UCSD-AML1 (cell line): Measurements from ENCODE around the gene MRPL49.

Experiments
- DNase-seq: peaks from one replicate; lab custom pipeline; 2025; ENCODE audit not compliant: unreplicated experiment; lab: John Stamatoyannopoulos, UW

Gene MRPL49

DNA sequence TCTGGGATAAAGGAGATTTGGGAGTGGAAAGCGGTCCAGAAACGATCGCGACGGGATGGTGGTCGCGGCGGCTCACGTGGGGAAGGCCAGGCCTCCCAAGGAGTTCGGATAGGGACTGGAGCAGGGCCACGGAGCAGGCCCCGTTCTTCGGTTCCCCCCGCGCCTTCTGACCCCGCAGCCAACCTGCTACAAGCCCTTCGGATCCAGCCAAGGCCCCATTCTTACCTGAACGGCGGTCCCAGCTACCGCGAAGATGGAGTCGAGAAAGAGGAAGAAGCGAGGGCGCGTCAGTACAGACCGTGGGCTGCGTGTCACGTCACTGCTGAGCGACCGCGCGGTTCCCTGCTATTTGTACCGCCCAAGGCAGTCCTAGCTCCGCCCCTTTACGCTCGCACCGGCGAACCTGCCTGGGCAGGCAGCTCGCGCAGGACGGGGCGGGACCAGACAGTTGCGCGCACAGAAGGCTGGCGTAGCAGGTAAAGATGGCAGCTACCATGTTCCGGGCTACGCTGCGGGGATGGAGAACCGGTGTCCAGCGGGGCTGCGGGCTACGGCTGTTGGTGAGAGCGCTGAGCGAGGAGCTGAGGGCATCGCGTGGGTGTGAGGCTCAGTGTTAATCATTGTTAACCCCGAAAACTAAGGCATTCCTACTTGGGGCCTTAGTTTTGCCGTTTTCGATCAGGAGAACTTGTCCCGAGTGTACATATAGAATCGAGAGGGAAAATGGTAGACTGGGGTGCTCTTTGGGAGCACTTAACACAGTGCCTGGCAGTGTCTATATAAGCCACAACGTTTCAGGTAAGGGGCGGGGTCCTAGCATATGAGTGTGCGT lies at the start of gene MRPL49, which contains the start of gene FAU:
Gene MRPL49, plus strand, starts transcription at position 457 of the 832 bp plus-strand sequence. Its CDS starts 26 bp downstream, at position 483.
Gene FAU, minus strand, starts transcription at position 270 of the 832 bp plus-strand sequence. CDS start 321 bp downstream, outside the sequence.
- DNase-seq: peak; percentile 98

- no peak for DNase-seq
Observed at GRCh38 chr11:65072631-65072966, 49.5 kb upstream of the MRPL49 start.

DNA sequence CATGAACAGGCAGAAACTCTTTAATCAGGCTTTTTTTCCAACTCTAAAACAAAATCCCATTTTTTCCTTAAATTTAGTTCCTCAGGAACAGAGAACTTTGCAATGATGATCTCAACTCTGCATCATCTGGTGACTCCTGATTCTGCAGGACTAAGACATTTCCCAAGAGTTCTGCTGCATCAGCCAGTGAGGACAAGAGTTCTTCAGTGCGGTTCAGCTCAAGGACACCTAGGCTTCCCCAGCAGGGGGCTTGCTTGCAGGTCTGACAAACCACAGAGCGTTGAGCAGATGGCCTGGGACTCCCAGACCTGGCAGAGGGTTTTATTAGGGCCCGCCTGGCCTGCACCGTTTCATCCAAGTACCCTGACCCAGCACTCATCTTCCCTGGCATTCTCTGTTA lies 44.7 kb upstream of the MRPL49 start:
- DNase-seq: no peak

DNA sequence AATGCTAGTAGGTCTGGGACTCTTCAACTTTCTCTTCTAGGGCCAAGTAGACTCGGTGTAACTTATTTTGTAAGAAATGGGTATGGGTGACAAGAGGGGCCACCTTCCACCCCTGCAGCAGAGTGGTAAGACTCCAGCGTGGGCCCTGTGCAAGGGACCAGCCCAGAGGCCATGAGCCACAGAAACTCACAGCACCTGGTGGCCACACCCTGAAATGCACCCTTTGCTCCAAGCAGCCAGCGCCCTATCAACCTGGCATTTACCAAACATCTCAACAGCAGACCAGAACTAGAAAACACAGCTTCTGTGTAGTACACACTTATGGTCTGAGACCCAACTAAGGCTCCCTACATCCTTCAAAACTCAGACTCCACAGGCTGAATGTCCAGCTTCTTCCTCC lies 44.0 kb upstream of the MRPL49 start:
- DNase-seq: peak; percentile 68

DNA sequence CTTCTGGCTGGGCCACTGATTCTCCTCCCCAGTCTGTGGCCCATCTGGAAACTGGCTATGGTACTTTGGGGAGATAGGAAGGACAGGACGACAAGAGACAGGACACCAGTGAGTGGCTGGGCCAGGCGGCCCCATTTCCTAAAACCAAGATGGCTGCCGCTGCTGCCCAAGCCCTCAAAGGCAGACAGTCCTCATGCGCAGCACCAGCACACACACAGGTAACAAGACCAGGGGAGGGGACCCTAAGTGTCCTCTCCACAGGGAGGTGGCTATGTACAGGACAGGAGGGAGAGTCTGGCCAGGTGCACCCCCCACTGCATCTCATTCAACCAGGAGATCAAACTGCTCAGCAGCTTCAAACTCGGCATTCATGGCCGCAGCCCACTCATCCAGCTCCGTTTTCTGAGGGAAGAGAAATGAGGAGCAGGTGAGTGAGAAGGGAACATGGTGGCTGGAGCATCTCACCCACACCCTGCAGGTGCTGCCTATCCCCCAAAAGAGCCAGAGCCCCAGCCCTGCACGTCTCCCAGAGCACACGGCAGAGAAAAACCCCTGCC lies 43.3 kb upstream of the MRPL49 start:
- no peak for DNase-seq

GRCh38 chr11:65083134-65083833 lies 38.8 kb upstream of the MRPL49 start:
- DNase-seq: no peak

DNA sequence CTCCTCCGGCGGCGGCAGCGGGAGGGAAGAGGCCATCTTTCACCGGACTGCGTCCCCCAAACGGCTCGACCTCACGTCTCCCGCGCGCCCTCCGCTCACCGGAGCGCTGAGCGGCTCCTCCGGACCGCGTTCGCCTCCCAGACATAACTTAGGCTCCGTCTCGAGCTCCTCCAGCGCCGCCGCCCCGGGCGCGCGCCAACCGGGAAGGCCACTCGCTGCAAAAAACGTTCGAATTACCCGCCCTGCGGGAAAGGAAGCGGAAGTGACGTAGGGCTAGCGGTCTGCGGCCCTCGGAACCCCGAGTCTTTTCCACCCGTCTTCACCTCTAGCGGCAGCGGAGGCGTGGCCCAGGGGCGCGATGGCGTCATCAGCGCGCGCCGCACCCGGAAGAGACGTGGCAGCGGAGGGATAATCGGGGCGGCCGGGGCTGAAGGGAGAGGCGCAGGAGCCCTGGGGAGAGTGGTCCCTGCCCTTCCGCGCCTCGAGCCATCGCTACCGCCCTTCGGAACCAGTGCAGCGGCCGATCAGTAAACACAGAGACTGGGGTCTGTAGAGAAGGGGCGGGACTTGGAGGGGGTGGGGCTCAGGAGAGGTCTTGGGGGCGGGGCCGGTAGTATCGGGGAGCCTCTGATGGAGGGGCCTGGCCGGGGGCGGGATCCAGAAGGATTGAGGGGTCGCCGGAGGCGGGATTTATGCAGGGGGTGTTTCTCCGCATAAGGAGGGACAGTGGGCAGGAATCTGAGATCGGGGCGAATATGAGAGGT lies 38.1 kb upstream of the MRPL49 start, which contains the start of the genes CDCA5 and ZFPL1:
Gene CDCA5, minus strand, starts transcription at position 207 of the 764 bp plus-strand sequence. Its CDS starts 62 bp downstream, at position 145.
Gene ZFPL1, plus strand, starts transcription at position 389 of the 764 bp plus-strand sequence. CDS start 477 bp downstream, outside the sequence.
- DNase-seq: peak; percentile 95

GRCh38 chr11:65084598-65085375 lies 37.3 kb upstream of the MRPL49 start:
- DNase-seq: no peak

- DNase-seq: no peak
Observed at GRCh38 chr11:65085446-65085845, 36.7 kb upstream of the MRPL49 start.

GRCh38 chr11:65086809-65087208 lies 35.3 kb upstream of the MRPL49 start:
- DNase-seq: no peak

DNA sequence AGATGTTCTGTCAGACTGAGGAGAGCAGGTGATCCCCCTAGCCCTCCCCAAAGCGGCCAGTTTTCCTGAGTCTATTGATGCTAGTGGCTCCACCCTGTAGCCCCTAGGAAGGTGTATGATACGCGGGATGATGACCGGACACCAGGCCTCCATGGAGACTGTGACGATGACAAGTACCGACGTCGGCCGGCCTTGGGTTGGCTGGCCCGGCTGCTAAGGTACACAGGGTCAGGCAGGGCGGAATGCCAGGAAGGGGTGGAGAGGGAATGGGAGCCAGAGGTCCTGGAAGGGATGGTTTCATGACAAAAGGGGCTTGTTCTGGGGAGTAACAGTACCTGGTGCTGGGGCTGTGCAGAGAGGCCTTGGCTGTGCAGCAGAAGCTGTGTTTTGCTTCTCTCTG lies 34.9 kb upstream of the MRPL49 start:
- DNase-seq: no peak

DNA sequence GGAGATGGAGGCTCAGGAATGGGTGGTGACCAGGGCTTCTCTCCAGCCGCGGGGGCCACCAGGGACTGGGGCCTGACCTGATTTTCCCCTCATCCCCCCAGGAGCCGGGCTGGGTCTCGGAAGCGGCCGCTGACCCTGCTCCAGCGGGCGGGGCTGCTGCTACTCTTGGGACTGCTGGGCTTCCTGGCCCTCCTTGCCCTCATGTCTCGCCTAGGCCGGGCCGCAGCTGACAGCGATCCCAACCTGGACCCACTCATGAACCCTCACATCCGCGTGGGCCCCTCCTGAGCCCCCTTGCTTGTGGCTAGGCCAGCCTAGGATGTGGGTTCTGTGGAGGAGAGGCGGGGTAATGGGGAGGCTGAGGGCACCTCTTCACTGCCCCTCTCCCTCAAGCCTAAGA lies 34.3 kb upstream of the MRPL49 start:
- no peak for DNase-seq

- no peak for DNase-seq
Observed at GRCh38 chr11:65089621-65090020, 32.5 kb upstream of the MRPL49 start.

DNA sequence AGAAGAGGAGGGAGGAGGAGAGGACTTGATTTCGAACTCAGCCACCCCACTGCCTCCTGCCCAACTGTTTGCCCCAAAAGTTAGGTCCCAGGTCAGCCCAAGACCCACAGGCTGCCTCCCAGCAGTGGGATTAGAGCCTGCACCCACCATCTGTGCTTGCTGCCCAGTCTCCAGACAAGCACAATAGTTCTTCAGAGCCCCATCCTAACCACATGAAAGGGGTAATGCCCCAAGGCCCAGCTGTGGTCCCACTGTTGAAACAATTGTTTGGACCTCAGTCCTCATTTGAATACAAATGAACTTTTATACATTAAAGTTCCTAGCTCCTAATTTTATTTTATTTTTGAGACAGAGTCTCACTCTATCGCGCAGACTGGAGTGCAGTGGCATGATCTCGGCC lies 31.5 kb upstream of the MRPL49 start:
- DNase-seq: no peak

DNA sequence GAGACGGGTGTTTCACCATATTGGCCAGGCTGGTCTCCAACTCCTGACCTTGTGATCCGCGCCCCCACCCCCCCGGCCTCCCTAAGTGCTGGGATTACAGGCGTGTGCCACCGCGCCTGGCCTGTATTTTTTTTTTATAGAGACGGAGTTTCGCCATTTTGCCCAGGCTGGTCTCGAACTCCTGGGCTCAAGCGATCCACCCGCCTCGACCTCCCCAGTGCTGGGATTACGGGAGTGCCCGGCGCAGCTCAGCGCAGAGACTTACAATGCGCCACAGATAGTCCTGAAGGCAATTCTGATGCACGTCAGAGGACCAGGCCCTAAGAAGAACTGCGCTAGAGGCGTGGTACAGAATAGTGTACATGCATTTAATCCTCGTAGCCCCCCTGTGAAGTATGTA lies 26.7 kb upstream of the MRPL49 start:
- no peak for DNase-seq

- DNase-seq: peak; percentile 84
Observed at GRCh38 chr11:65095974-65096806, 25.9 kb upstream of the MRPL49 start, which contains the start of gene VPS51. Gene VPS51 (plus strand): TSS chr11:65096214. CDS start chr11:65096251, 37 bp downstream.

DNA sequence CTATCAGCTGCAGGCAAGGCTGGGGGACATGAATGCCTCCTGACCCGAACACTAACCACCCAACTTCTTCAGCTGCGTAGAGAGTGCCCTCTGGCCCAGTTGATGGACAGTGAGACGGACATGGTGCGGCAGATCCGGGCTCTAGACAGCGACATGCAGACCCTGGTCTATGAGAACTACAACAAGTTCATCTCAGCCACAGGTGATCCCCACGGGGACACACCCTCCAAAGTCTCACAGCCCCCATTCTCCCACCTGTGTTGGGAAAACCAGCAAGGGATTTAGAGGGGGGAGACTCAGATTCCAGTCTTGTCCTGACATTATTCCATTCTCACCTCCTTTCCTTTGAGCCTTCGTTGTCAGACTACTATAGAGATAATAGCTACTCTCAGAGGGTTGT lies 25.2 kb upstream of the MRPL49 start:
- DNase-seq: no peak

DNA sequence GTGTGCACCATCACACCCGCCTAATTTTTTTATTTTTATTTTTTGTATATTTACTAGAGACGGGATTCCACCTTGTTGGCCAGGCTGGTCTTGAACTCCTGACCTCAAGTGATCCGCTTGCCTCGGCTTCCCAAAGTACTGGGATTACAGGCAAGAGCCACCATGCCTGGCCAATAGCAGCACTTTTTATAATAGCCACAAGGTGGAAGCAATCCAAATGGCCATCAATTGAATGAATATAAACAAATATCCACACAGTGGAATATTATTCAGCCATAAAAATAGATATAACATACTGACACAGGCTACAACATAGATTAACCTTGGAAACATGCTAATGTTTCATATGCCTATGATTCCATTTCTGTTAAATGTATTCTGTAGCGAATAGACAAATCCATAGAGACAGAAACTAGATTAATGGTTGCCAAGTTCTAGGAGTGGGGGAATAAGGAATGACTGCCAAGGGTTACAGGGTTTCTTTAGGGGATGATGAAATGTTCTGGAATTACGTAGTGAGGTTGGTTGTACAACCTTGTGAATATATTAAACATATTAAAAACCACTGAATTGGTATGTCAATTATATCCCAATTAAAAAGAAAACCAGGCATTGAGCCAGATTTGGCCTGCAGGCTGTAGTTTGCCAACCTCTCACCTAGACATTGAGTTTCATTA lies 21.3 kb upstream of the MRPL49 start:
- DNase-seq: no peak
